HEK293 (cell line): ENCODE measurements around the gene MSLN.

ENCODE experiments used
- CTCF ChIP-seq: fragments of 450-650 bp; formaldehyde crosslinking; IDR thresholded peaks from 2 replicates; pipeline ENCODE4 v1.5.1; 2016; ENCODE audit warnings: missing biosample characterization, missing genetic modification characterization
- EGR2 ChIP-seq: fragments of 450-650 bp; formaldehyde crosslinking; IDR thresholded peaks from 2 replicates; pipeline ENCODE4 v1.5.1; 2016; ENCODE audit warnings: low read depth, missing biosample characterization, missing genetic modification characterization
- GLI2 ChIP-seq: fragments of 450-650 bp; formaldehyde crosslinking; IDR thresholded peaks from 2 replicates; pipeline ENCODE4; 2017; ENCODE audit warnings: missing biosample characterization, missing genetic modification characterization, low read depth, borderline replicate concordance
- HIC1 ChIP-seq: fragments of 450-650 bp; formaldehyde crosslinking; IDR thresholded peaks from 2 replicates; pipeline ENCODE4 v1.5.1; 2016; ENCODE audit warnings: missing biosample characterization, missing genetic modification characterization
- IKZF3 ChIP-seq: fragments of 450-650 bp; IDR thresholded peaks from 2 replicates; pipeline ENCODE4 v1.5.0; 2018; ENCODE audit warnings: missing biosample characterization, mild to moderate bottlenecking, missing genetic modification characterization, moderate library complexity
- KLF9 ChIP-seq: fragments of 450-650 bp; formaldehyde crosslinking; IDR thresholded peaks from 2 replicates; pipeline ENCODE4 v1.5.1; 2016; ENCODE audit warnings: missing biosample characterization, missing genetic modification characterization, low read depth
- OVOL3 ChIP-seq: fragments of 450-650 bp; formaldehyde crosslinking; IDR thresholded peaks from 2 replicates; pipeline ENCODE4 v1.5.1; 2016; ENCODE audit warnings: missing biosample characterization, missing genetic modification characterization
- SALL2 ChIP-seq: fragments of 450-650 bp; formaldehyde crosslinking; IDR thresholded peaks from 2 replicates; pipeline ENCODE4 v1.5.0; 2017; ENCODE audit warnings: missing biosample characterization, mild to moderate bottlenecking, missing genetic modification characterization, borderline replicate concordance
- SCRT1 ChIP-seq: fragments of 450-650 bp; formaldehyde crosslinking; IDR thresholded peaks from 2 replicates; pipeline ENCODE4 v1.5.1; 2016; ENCODE audit warnings: missing biosample characterization, missing genetic modification characterization, borderline replicate concordance
- SETDB1 ChIP-seq: IDR thresholded peaks from one replicate; pipeline ENCODE4 v1.6.1; 2017; ENCODE audit warnings: mild to moderate bottlenecking, low read length, moderate library complexity, mixed read lengths; ENCODE audit not compliant: insufficient read length
- YY2 ChIP-seq: fragments of 450-650 bp; formaldehyde crosslinking; IDR thresholded peaks from 2 replicates; pipeline ENCODE4 v1.5.1; 2016; ENCODE audit warnings: missing biosample characterization, missing genetic modification characterization
- ZBTB10 ChIP-seq: fragments of 450-650 bp; formaldehyde crosslinking; IDR thresholded peaks from 2 replicates; pipeline ENCODE4 v1.5.1; 2016; ENCODE audit warnings: missing biosample characterization, missing genetic modification characterization
- ZBTB11 ChIP-seq: fragments of 450-650 bp; formaldehyde crosslinking; conservative IDR thresholded peaks from 2 replicates; pipeline ENCODE4 v1.5.1; 2016; ENCODE audit warnings: low read depth, missing biosample characterization, missing genetic modification characterization
- ZBTB20 ChIP-seq: fragments of 450-650 bp; formaldehyde crosslinking; IDR thresholded peaks from 2 replicates; pipeline ENCODE4 v1.5.1; 2016; ENCODE audit warnings: missing biosample characterization, missing genetic modification characterization
- ZBTB8A ChIP-seq: fragments of 450-650 bp; formaldehyde crosslinking; IDR thresholded peaks from 2 replicates; pipeline ENCODE4 v1.5.1; 2016; ENCODE audit warnings: missing biosample characterization, missing genetic modification characterization
- ZFP37 ChIP-seq: fragments of 450-650 bp; formaldehyde crosslinking; IDR thresholded peaks from 2 replicates; pipeline ENCODE4 v1.5.1; 2016; ENCODE audit warnings: missing biosample characterization, missing genetic modification characterization
- ZNF114 ChIP-seq: fragments of 450-650 bp; formaldehyde crosslinking; IDR thresholded peaks from 2 replicates; pipeline ENCODE4 v1.5.0; 2017; ENCODE audit warnings: missing biosample characterization, missing genetic modification characterization
- ZNF16 ChIP-seq: fragments of 450-650 bp; formaldehyde crosslinking; IDR thresholded peaks from 2 replicates; pipeline ENCODE4 v1.5.1; 2016; ENCODE audit warnings: low read depth, missing biosample characterization, missing genetic modification characterization
- ZNF184 ChIP-seq: fragments of 450-650 bp; IDR thresholded peaks from 2 replicates; pipeline ENCODE4 v1.5.1; 2018; ENCODE audit warnings: missing biosample characterization, mild to moderate bottlenecking, missing genetic modification characterization
- ZNF266 ChIP-seq: fragments of 450-650 bp; formaldehyde crosslinking; IDR thresholded peaks from 2 replicates; pipeline ENCODE4 v1.5.1; 2016; ENCODE audit warnings: missing biosample characterization, missing genetic modification characterization, low read depth
- ZNF274 ChIP-seq, 2 experiments: fragments of 200-500 bp in 1 of 2; fragments of 450-650 bp in 1 of 2; sonication (Bioruptor generic) in 1 of 2; formaldehyde crosslinking in 1 of 2; IDR thresholded peaks; 2 replicates each; pipeline versions ENCODE4 v1.5.1 to v1.6.1; 2014 to 2016; ENCODE audit warnings: borderline replicate concordance in 1 of 2, inconsistent platforms in 1 of 2, low read length in 1 of 2, missing biosample characterization in 1 of 2, missing genetic modification characterization in 1 of 2
- ZNF280C ChIP-seq: fragments of 450-650 bp; formaldehyde crosslinking; IDR thresholded peaks from 2 replicates; pipeline ENCODE4 v1.5.1; 2016; ENCODE audit warnings: missing biosample characterization, missing genetic modification characterization
- ZNF335 ChIP-seq: fragments of 450-650 bp; formaldehyde crosslinking; conservative IDR thresholded peaks from 2 replicates; pipeline ENCODE4 v1.5.1; 2016; ENCODE audit warnings: missing biosample characterization, missing genetic modification characterization
- ZNF48 ChIP-seq: fragments of 450-650 bp; formaldehyde crosslinking; IDR thresholded peaks from 2 replicates; pipeline ENCODE4 v1.5.1; 2016; ENCODE audit warnings: missing biosample characterization, missing genetic modification characterization
- ZNF521 ChIP-seq: fragments of 450-650 bp; formaldehyde crosslinking; IDR thresholded peaks from 2 replicates; pipeline ENCODE4 v1.5.1; 2017; ENCODE audit warnings: missing biosample characterization, mild to moderate bottlenecking, missing genetic modification characterization
- ZNF677 ChIP-seq: fragments of 450-650 bp; IDR thresholded peaks from 2 replicates; pipeline ENCODE4 v1.5.0; 2018; ENCODE audit warnings: missing biosample characterization, mild to moderate bottlenecking, missing genetic modification characterization, moderate library complexity
- ZNF843 ChIP-seq: fragments of 450-650 bp; formaldehyde crosslinking; IDR thresholded peaks from 2 replicates; pipeline ENCODE4 v1.5.1; 2016; ENCODE audit warnings: missing biosample characterization, missing genetic modification characterization

Gene MSLN

GRCh38 chr16:788399-789126 is 28.0 kb downstream of the MSLN start, which contains the start of gene CHTF18 (continued):
- TF ChIP-seq ZNF280C (tag by site-specific recombination), result no peak
- TF ChIP-seq ZNF274 (IDR thresholded peaks at IDR 0.05; ENCODE audit: low read length), result no peak
- no peak for TF ChIP-seq ZNF274 (tag by site-specific recombination; IDR thresholded peaks at IDR 0.05; ENCODE audit: borderline replicate concordance)
- TF ChIP-seq SETDB1, result no peak
- TF ChIP-seq ZNF184, result no peak
- TF ChIP-seq YY2 (tag by site-specific recombination), result peak; percentile 63
- no peak for TF ChIP-seq ZFP37 (tag by site-specific recombination)
- no peak for TF ChIP-seq ZBTB11
- no peak for TF ChIP-seq OVOL3 (tag by site-specific recombination)
- TF ChIP-seq ZNF16 (tag by site-specific recombination), result no peak
- TF ChIP-seq CTCF (tag by site-specific recombination), result peak; percentile 32; the same call in 1 of the 2 replicates
- TF ChIP-seq ZNF48 (tag by site-specific recombination), result no peak
- TF ChIP-seq KLF9, result peak; percentile 95
- no peak for TF ChIP-seq SALL2 (tag by site-specific recombination)
- no peak for TF ChIP-seq SCRT1 (tag by site-specific recombination)
- TF ChIP-seq EGR2, result peak; percentile 64
- no peak for TF ChIP-seq ZNF677 (tag by site-specific recombination)
- TF ChIP-seq ZNF266 (tag by site-specific recombination), result no peak
- TF ChIP-seq ZBTB10 (tag by site-specific recombination), result no peak
- peak; percentile 32; the same call in 1 of the 2 replicates for TF ChIP-seq ZNF843 (tag by site-specific recombination)
- TF ChIP-seq ZNF335 (tag by site-specific recombination), result peak; percentile 78
- no peak for TF ChIP-seq ZNF114 (tag by site-specific recombination)
- 0 out of 2 replicates have a peak, but pooled peaks have one; percentile 23 for TF ChIP-seq ZBTB8A
- no peak for TF ChIP-seq IKZF3 (tag by site-specific recombination)
- no peak for TF ChIP-seq GLI2 (tag by site-specific recombination)
- TF ChIP-seq ZBTB20 (tag by site-specific recombination), result peak; percentile 42; the same call in 1 of the 2 replicates
- peak; percentile 59; the same call in 1 of the 2 replicates for TF ChIP-seq HIC1 (tag by site-specific recombination)
- no peak for TF ChIP-seq ZNF521 (tag by site-specific recombination)
